Hair follicle dermal papilla cell (primary cell): ENCODE results near the gene PSMB3. TPM values are rescaled to one million over a fixed set of nuclear protein-coding genes. Genes with fewer than 3 reads are reported as not detected.

Experiments used
- small RNA-seq: library from RNA; depleted of rRNA; stranded (forward); fragments of <200 nt; gene quantifications from one replicate; pipeline ENCODE3, GENCODE V24; 2012
- total RNA-seq: library from RNA; depleted of rRNA; stranded (reverse); fragments of >200 nt; gene quantifications from 2 replicates; pipeline ENCODE4 v1.2.3, GENCODE V29; 2012

PSMB3 gene
- 126 and 175 TPM in 2 replicates for total RNA-seq

GRCh38 chr17:38752308-38753070 is at the start of gene PSMB3:
PSMB3 (plus strand) TSS chr17:38752741; CDS start chr17:38752827, 86 bp downstream.

GRCh38 chr17:38704606-38705522 is 47.7 kb upstream of the PSMB3 start, which contains the start of gene MLLT6:
MLLT6 (plus strand) TSS chr17:38705273; CDS start chr17:38705633, 360 bp downstream.

GRCh38 chr17:38729886-38730525 is 22.5 kb upstream of the PSMB3 start, which contains the start of gene CISD3:
CISD3 (plus strand) TSS chr17:38730341; CDS start chr17:38730359, 18 bp downstream.

GRCh38 chr17:38748149-38748891 is 4.2 kb upstream of the PSMB3 start, which contains the start of gene PCGF2:
PCGF2 (minus strand) TSS chr17:38748336; CDS start chr17:38740402, 7,934 bp downstream.

GRCh38 chr17:38799501-38800236 is 47.1 kb downstream of the PSMB3 start, which contains the start of gene PIP4K2B:
PIP4K2B (minus strand) TSS chr17:38799556; CDS start chr17:38799424, 132 bp downstream.

Small RNAs within 50 kb of the gene (small RNA-seq; reads per million reads assigned to genes)
- gene MIR4726 (not detected), gene RNA5SP440 (21.9 reads per million, percentile 95 among the genes with 10 or more reads in this experiment), gene RNU6-866P (not detected)

Other genes with a start within 250 kb of the PSMB3 start
- gene SRCIN1, start 146.8 kb upstream of the PSMB3 start, total RNA-seq: under 0.01 TPM in 1 of 2 replicates, not detected in the other
- 0.85 and 1.5 TPM in 2 replicates for gene EPOP, start 77.8 kb upstream of the PSMB3 start, total RNA-seq
- 41.4 and 45.6 TPM in 2 replicates for gene MLLT6, start 47.5 kb upstream of the PSMB3 start, total RNA-seq
- 3.2 and 5.3 TPM in 2 replicates for gene CISD3, start 22.4 kb upstream of the PSMB3 start, total RNA-seq
- gene PCGF2, start 4.4 kb upstream of the PSMB3 start, total RNA-seq: 3.6 and 3.9 TPM in 2 replicates
- 69.3 and 81.0 TPM in 2 replicates for gene PIP4K2B, start 46.8 kb downstream of the PSMB3 start, total RNA-seq
- gene CWC25, start 72.6 kb downstream of the PSMB3 start, total RNA-seq: 10.1 and 11.4 TPM in 2 replicates
- 435 and 509 TPM in 2 replicates for gene RPL23, start 101.0 kb downstream of the PSMB3 start, total RNA-seq
- gene LASP1, start 117.3 kb downstream of the PSMB3 start, total RNA-seq: 271 and 284 TPM in 2 replicates
- not detected in 2 replicates for gene FBXO47, start 214.7 kb downstream of the PSMB3 start, total RNA-seq